OCI-LY1 (cell line): ENCODE data around the gene MT4.

Source experiments
- H2AFZ ChIP-seq: fragments of 200-600 bp; sonication (generic), shearing (Covaris generic); 2 replicates; pipeline ENCODE4 v1.6.0; 2014; ENCODE audit warnings: antibody characterized with exemption, mild to moderate bottlenecking, low read length
- H3F3A ChIP-seq: fragments of 200-600 bp; sonication (generic), shearing (Covaris generic); 2 replicates; pipeline ENCODE4 v1.6.0; 2014; ENCODE audit warnings: mild to moderate bottlenecking, antibody characterized with exemption, low read length, moderate library complexity; ENCODE audit not compliant: insufficient read depth
- H3K27ac ChIP-seq: fragments of 200-600 bp; sonication (generic); 2 replicates; pipeline ENCODE4 v1.5.1; 2014; ENCODE audit warnings: low read length, mixed run types, mild to moderate bottlenecking, low read depth; ENCODE audit not compliant: poor library complexity, severe bottlenecking
- H3K27me3 ChIP-seq: fragments of 200-600 bp; sonication (generic); 2 replicates; pipeline ENCODE4 v1.6.0; 2014; ENCODE audit warnings: antibody characterized with exemption, mild to moderate bottlenecking, low read length, moderate library complexity; ENCODE audit not compliant: insufficient read depth
- H3K36me3 ChIP-seq: fragments of 200-600 bp; sonication (generic); 2 replicates; pipeline ENCODE4 v1.6.1; 2014; ENCODE audit warnings: mild to moderate bottlenecking, antibody characterized with exemption, low read length, moderate library complexity, mixed read lengths; ENCODE audit not compliant: insufficient read depth
- H3K4me1 ChIP-seq: fragments of 200-600 bp; sonication (generic); 2 replicates; pipeline ENCODE4 v1.5.1; 2014; ENCODE audit warnings: mild to moderate bottlenecking, low read length, moderate library complexity; ENCODE audit not compliant: insufficient read depth, severe bottlenecking
- H3K4me2 ChIP-seq: fragments of 200-600 bp; sonication (generic), shearing (Covaris generic); 2 replicates; pipeline ENCODE4 v1.6.1; 2014; ENCODE audit warnings: low read length
- H3K4me3 ChIP-seq: fragments of 200-600 bp; sonication (generic); 2 replicates; pipeline ENCODE4 v1.5.1; 2014; ENCODE audit warnings: low read length, low read depth, mild to moderate bottlenecking, mixed read lengths; ENCODE audit not compliant: poor library complexity, severe bottlenecking
- H3K79me2 ChIP-seq: fragments of 200-600 bp; shearing (Covaris generic); 2 replicates; pipeline ENCODE4 v1.6.1; 2016; ENCODE audit warnings: mixed run types, low read length, mixed read lengths; ENCODE audit not compliant: insufficient read depth
- H3K9ac ChIP-seq: fragments of 200-600 bp; sonication (generic), shearing (Covaris generic); 2 replicates; pipeline ENCODE4 v1.6.1; 2014; ENCODE audit warnings: mild to moderate bottlenecking, low read length, mixed read lengths
- H3K9me2 ChIP-seq: fragments of 200-600 bp; sonication (generic), shearing (Covaris generic); 2 replicates; pipeline ENCODE4 v1.6.1; 2014; ENCODE audit warnings: low read depth, mild to moderate bottlenecking, low read length, mixed read lengths
- H3K9me3 ChIP-seq: fragments of 200-600 bp; shearing (Covaris generic); 2 replicates; pipeline ENCODE4 v1.6.1; 2014; ENCODE audit warnings: low read length, mixed read lengths
- H4K20me1 ChIP-seq: fragments of 200-600 bp; sonication (generic), shearing (Covaris generic); 2 replicates; pipeline ENCODE4 v1.6.0; 2016; ENCODE audit warnings: mild to moderate bottlenecking, low read length; ENCODE audit not compliant: insufficient read depth
- CTCF ChIP-seq: fragments of 200-600 bp; sonication (generic), shearing (Covaris generic); IDR thresholded peaks from 2 replicates; pipeline ENCODE4 v1.5.1; 2017; ENCODE audit warnings: mild to moderate bottlenecking, antibody characterized with exemption, low read length, moderate library complexity, mixed read lengths
- EZH2 ChIP-seq: fragments of 200-600 bp; sonication (generic), shearing (Covaris generic); IDR thresholded peaks from 2 replicates; pipeline ENCODE4 v1.8.0; 2017; ENCODE audit warnings: borderline replicate concordance, mixed run types, mild to moderate bottlenecking, antibody characterized with exemption, low read length, moderate library complexity, mixed read lengths

MT4 gene

GRCh38 chr16:56549161-56549560 is 15.7 kb upstream of the MT4 start:
- Histone ChIP-seq H3K36me3 (no peaks in the 10 kb centered on the region), H4K20me1 (no peaks in the 10 kb centered on the region), H3K9me3 (no peaks in the 10 kb centered on the region), H3K4me3 (no peak overlapping the region), H3K4me1 (peaks cover 4% of the 10 kb centered on the region), H3K9me2 (no peaks in the 10 kb centered on the region), H3K4me2 (no peak overlapping the region), H3K79me2 (no peaks in the 10 kb centered on the region), H2AFZ (no peak overlapping the region), H3F3A (no peaks in the 10 kb centered on the region), H3K27ac (no peak overlapping the region), H3K27me3 (no peaks in the 10 kb centered on the region), H3K9ac (no peak overlapping the region)
- no peak for TF ChIP-seq CTCF
- no peak for TF ChIP-seq EZH2

- no peak overlapping the region for H3K4me2 ChIP-seq
- no peaks in the 10 kb centered on the region for H3K79me2 ChIP-seq
- H3K36me3 ChIP-seq = no peaks in the 10 kb centered on the region
- H3K27me3 ChIP-seq = no peaks in the 10 kb centered on the region; the same call in 1 of the 2 replicates
- TF ChIP-seq CTCF (no peak), EZH2 (no peak)
- peaks cover 4% of the 10 kb centered on the region for H3K4me1 ChIP-seq
- no peak overlapping the region for H2AFZ ChIP-seq
- no peaks in the 10 kb centered on the region for H3F3A ChIP-seq
- no peak overlapping the region for H3K9ac ChIP-seq
- no peak overlapping the region for H3K4me3 ChIP-seq
- H3K27ac ChIP-seq = no peak overlapping the region
- no peaks in the 10 kb centered on the region for H3K9me3 ChIP-seq
- no peaks in the 10 kb centered on the region for H3K9me2 ChIP-seq
- no peaks in the 10 kb centered on the region for H4K20me1 ChIP-seq
These were observed 15.0 kb upstream of the MT4 start for GRCh38 chr16:56549744-56550385.

- H3K9me2 ChIP-seq = no peaks in the 10 kb centered on the region
- H3K4me1 ChIP-seq = peaks cover 4% of the 10 kb centered on the region
- no peak overlapping the region for H3K27ac ChIP-seq
- no peaks in the 10 kb centered on the region for H3K9me3 ChIP-seq
- TF ChIP-seq EZH2 (no peak), CTCF (no peak)
- no peaks in the 10 kb centered on the region for H3F3A ChIP-seq
- no peak overlapping the region for H3K4me2 ChIP-seq
- H3K36me3 ChIP-seq = no peaks in the 10 kb centered on the region
- H3K9ac ChIP-seq = no peak overlapping the region
- H2AFZ ChIP-seq = no peak overlapping the region
- H3K4me3 ChIP-seq = no peak overlapping the region
- no peaks in the 10 kb centered on the region for H4K20me1 ChIP-seq
- no peaks in the 10 kb centered on the region for H3K79me2 ChIP-seq
- no peaks in the 10 kb centered on the region; the same call in 1 of the 2 replicates for H3K27me3 ChIP-seq
These were observed 12.8 kb upstream of the MT4 start for GRCh38 chr16:56551796-56552738.
